ENCODE results near the gene PIGO. TPM values are rescaled to one million over a fixed set of nuclear protein-coding genes. Genes with fewer than 3 reads are reported as not detected.

PIGO gene
- polyA plus RNA-seq, 1 of the 3 experiments (the other 2 are of a cell fraction) = 31.0 TPM

- no peak for DNase-seq
- CTCF ChIA-PET = interaction anchor here (0.9 to 3.2 kb wide), 6 partner anchors 14 to 366 kb away, joined by 3 to 15 read pairs (median 4); partner anchors contain the start of gene PIGO
- H3K79me2 ChIP-seq (ENCODE audit: insufficient read depth) = peaks cover 65% of the 10 kb centered on the region
Measured at GRCh38 chr9:35110327-35110761, 14.0 kb upstream of the PIGO start.

More at GRCh38 chr9:35110327-35110761, 14.0 kb upstream of the PIGO start:
- H3K4me2 ChIP-seq = peak overlapping the region; percentile 99
- H3K4me1 ChIP-seq (ENCODE audit: control insufficient read depth in 1 of 2, insufficient read depth in 2 of 2, low read depth in 1 of 2, low read length in 1 of 2) = peaks cover 35 to 42% of the 10 kb centered on the region in 2 experiments
- H3K9me3 ChIP-seq = no peaks in the 10 kb centered on the region
- peak overlapping the region; percentile 90 for H3K9ac ChIP-seq
- WGBS (ENCODE audit: low lambda C conversion rate) = 35% methylated on average over 2 of the region's 3 CpGs
- no peaks in the 10 kb centered on the region for H3K9me2 ChIP-seq
- H3K27ac ChIP-seq (ENCODE audit: low read depth in 2 of 2, low read length in 1 of 2) = peak overlapping the region in 1 of 2 experiments; percentile 87; a peak in 2 of 4 replicates
- POLR2A ChIA-PET = interaction anchor here (1.5 to 1.6 kb wide), 2 partner anchors 38 to 51 kb away, joined by 3 to 14 read pairs; partner anchors contain the start of genes UNC13B and VCP
- H4K20me1 ChIP-seq (ENCODE audit: insufficient read depth) = peaks cover 19% of the 10 kb centered on the region; the same call in 1 of the 2 replicates
- peak overlapping the region; percentile 92 to 95 for H3K4me3 ChIP-seq (ENCODE audit: low read depth in 2 of 2, low read length in 1 of 2)
- H2AFZ ChIP-seq (ENCODE audit: low read depth) = no peak overlapping the region
- H3K27me3 ChIP-seq (ENCODE audit: insufficient read depth) = no peaks in the 10 kb centered on the region
- peaks cover 38% of the 10 kb centered on the region for H3F3A ChIP-seq (replicated peaks; ENCODE audit: insufficient read depth)
- H3K36me3 ChIP-seq (replicated peaks in 1 of 2; ENCODE audit: control insufficient read depth in 1 of 2, insufficient read depth in 2 of 2, low read length in 1 of 2) = peaks cover 25 to 36% of the 10 kb centered on the region in 2 experiments
- no peak for TF ChIP-seq IRF3 (IDR thresholded peaks at IDR 0.05; ENCODE audit: low read depth, low read length)
- TF ChIP-seq GATA2 (CRISPR knock-in tag; IDR thresholded peaks at IDR 0.05) = no peak
- no peak for TF ChIP-seq RAD21 (IDR thresholded peaks at IDR 0.05; ENCODE audit: low read length)
- no peak for TF ChIP-seq NRF1 (IDR thresholded peaks at IDR 0.05; ENCODE audit: low read depth, low read length)
- peak; percentile 72 for TF ChIP-seq FOSL2 (IDR thresholded peaks at IDR 0.05; ENCODE audit: borderline replicate concordance, low read depth)
- TF ChIP-seq MAX (IDR thresholded peaks at IDR 0.05; ENCODE audit: low read depth) = 0 out of 2 replicates have a peak, but pooled peaks have one; percentile 42
- no peak for TF ChIP-seq YY1 (IDR thresholded peaks at IDR 0.05; ENCODE audit: low read depth)
- peak; percentile 61 for TF ChIP-seq TCF12 (IDR thresholded peaks at IDR 0.05)
- no peak for TF ChIP-seq RXRA (IDR thresholded peaks at IDR 0.05; ENCODE audit: borderline replicate concordance, low read depth)
- TF ChIP-seq MEF2A (IDR thresholded peaks at IDR 0.05; ENCODE audit: borderline replicate concordance, low read depth) = no peak
- TF ChIP-seq SMC3 (IDR thresholded peaks at IDR 0.05; ENCODE audit: low read depth, low read length) = no peak
- no peak for TF ChIP-seq TAF1 (IDR thresholded peaks at IDR 0.05; ENCODE audit: borderline replicate concordance, low read depth, low read length)
- TF ChIP-seq TEAD4 (IDR thresholded peaks at IDR 0.05; ENCODE audit: borderline replicate concordance, insufficient read depth) = no peak
- TF ChIP-seq RFX5 (IDR thresholded peaks at IDR 0.05; ENCODE audit: low read length) = no peak
- TF ChIP-seq ZBTB33 (IDR thresholded peaks at IDR 0.05; ENCODE audit: borderline replicate concordance, low read depth) = no peak
- no peak for TF ChIP-seq FOXJ3 (CRISPR knock-in tag; IDR thresholded peaks at IDR 0.05)
- peak; percentile 72; the same call in 1 of the 2 replicates for TF ChIP-seq JUND (IDR thresholded peaks at IDR 0.05)
- TF ChIP-seq PBX3 (IDR thresholded peaks at IDR 0.05) = peak; percentile 50
- TF ChIP-seq CTCF (IDR thresholded peaks at IDR 0.05) = no peak
- TF ChIP-seq EZH2phosphoT487 (IDR thresholded peaks at IDR 0.05; ENCODE audit: borderline replicate concordance, low read depth) = no peak
- TF ChIP-seq USF1 (IDR thresholded peaks at IDR 0.05; ENCODE audit: borderline replicate concordance, low read depth) = no peak
- no peak for TF ChIP-seq NFIC (IDR thresholded peaks at IDR 0.05; ENCODE audit: borderline replicate concordance)
